CD4-positive, alpha-beta T cell treated with Interferon alpha-2 for 1 hour (primary cell): ENCODE data around the gene KCNN1.
A peak's percentile ranks its signal among the peaks of the same experiment; 100 is the strongest.
"Not testable (repeated sequence)": the region's sequence is repeated elsewhere in the genome, so short reads cannot be mapped to it uniquely, and the experiment has no call there.

Experiments used
- DNase-seq, 2 donors: peaks; one replicate each; pipeline ENCODE4 v3.0.0-alpha.2; 2020 to 2022

The KCNN1 gene

DNA sequence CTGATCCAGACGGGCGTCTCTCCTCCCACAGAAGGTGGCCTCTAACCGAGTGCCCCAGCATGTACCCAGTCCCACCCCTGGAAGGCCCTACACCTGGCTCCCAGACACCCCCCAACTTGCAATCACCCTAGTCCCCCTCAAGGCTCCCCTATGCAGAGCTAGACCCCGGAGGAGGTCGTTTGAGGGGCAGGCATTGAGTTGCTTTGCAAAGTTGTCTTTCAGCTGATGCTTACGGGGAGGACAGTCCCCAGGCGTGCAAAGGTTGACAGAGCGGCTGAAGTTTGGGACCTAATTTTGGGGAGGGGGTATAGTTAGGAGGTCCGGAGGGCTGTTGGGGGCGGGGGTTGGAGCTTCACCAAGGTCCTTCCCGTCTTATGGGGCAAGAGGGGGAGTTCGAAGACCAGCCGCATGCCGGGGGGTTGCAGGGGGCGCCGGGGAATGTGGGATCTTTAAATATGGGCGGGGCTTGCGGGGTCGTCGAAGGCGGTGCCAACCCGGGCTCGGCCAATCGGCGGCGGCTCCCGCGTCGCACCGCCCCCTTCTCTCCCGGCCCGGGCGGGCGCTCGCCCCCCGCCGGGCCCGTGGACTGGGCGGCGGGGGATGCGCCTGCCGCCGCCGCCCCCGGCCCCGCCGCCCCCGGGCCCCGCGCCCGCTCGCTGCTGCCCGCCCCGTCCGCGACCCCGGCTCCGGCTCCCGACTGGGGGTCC lies at the start of gene KCNN1:
Gene KCNN1 (plus strand): TSS at position 558 of the 707 bp plus-strand sequence. CDS start 6,782 bp downstream, outside the sequence.
- no peak for DNase-seq

DNA sequence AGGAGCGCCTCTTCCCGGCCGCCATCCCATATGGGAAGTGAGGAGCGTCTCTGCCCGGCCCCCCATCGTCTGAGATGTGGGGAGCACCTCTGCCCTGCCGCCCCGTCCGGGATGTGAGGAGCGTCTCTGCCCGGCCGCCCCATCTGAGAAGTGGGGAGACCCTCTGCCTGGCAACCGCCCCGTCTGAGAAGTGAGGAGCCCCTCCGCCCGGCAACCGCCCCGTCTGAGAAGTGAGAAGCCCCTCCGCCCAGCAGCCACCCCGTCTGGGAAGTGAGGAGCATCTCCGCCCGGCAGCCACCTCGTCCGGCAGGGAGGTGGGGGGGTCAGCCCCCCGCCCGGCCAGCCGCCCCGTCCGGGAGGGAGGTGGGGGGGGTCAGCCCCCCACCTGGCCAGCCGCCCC lies 48.8 kb upstream of the KCNN1 start:
- not testable (repeated sequence) for DNase-seq

DNA sequence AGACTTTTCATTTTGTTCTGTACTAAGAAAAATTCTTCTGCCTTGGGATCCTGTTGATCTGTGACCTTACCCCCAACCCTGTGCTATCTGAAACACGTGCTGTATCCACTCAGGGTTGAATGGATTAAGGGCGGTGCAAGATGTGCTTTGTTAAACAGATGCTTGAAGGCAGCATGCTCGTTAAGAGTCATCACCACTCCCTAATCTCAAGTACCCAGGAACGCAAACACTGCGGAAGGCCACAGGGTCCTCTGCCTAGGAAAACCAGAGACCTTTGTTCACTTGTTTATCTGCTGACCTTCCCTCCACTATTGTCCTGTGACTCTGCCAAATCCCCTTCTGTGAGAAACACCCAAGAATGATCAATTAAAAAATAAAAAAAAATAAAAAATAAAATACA lies 47.8 kb upstream of the KCNN1 start:
- DNase-seq: not testable (repeated sequence)

DNA sequence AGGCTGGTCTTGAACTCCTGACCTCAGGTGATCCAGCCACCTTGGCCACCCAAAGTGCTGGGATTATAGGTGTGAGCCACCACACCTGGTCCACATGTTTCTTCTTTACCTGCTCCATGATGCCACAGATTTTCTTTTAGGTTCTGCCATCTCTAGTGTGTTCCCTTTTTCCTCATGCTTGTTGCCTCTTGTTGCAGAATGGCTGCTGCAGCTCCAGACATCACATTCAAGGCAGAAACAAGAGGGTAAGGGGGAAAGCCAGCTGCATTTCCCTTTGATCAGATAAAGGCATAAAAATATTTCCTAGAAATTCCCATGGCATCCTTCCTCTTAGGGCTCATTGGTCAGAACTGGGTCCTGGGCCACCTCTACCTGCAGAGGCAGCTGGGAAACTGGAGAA lies 46.4 kb upstream of the KCNN1 start:
- DNase-seq: no peak

GRCh38 chr19:17922138-17922537 lies 44.8 kb upstream of the KCNN1 start:
- no peak for DNase-seq

DNA sequence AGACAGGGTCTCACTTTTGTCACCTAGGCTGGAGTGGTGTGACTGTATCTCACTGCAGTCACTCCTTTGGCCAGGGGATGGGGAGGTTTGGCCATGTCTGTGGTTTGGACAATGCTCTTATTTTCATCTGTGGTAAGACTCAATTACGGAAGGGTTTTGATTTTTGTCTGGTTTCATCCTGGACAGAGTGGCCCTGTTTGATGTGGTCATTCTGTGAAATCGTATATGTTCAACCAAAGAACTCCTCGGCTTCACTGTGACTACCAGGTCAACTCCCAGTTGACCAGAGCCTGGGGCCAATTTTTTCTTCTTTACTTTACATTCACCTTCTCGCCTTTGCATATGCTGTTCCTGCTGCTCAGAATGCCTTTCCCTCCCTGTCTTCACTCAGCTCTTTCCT lies 40.9 kb upstream of the KCNN1 start:
- no peak for DNase-seq

DNA sequence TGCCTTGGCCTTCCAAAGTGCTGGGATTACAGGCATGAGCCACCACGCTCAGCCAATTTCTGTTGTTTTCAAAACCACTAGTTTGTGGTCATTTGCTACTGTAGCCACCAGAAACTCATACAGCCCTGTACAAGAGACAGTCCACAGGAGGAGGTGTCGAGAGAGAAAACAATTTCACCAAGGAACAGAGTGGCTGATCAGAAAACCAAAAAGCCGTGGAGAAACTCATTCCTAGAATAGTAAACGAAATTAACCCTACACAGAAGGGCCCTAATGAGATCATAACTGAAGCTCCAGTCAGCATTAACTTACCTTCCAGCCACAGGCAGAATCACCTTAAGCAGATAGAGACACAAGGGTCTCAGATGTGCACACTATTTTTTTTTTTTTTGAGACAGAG lies 37.9 kb upstream of the KCNN1 start:
- no peak for DNase-seq

GRCh38 chr19:17931532-17932191 lies 35.2 kb upstream of the KCNN1 start:
- DNase-seq: no peak

DNA sequence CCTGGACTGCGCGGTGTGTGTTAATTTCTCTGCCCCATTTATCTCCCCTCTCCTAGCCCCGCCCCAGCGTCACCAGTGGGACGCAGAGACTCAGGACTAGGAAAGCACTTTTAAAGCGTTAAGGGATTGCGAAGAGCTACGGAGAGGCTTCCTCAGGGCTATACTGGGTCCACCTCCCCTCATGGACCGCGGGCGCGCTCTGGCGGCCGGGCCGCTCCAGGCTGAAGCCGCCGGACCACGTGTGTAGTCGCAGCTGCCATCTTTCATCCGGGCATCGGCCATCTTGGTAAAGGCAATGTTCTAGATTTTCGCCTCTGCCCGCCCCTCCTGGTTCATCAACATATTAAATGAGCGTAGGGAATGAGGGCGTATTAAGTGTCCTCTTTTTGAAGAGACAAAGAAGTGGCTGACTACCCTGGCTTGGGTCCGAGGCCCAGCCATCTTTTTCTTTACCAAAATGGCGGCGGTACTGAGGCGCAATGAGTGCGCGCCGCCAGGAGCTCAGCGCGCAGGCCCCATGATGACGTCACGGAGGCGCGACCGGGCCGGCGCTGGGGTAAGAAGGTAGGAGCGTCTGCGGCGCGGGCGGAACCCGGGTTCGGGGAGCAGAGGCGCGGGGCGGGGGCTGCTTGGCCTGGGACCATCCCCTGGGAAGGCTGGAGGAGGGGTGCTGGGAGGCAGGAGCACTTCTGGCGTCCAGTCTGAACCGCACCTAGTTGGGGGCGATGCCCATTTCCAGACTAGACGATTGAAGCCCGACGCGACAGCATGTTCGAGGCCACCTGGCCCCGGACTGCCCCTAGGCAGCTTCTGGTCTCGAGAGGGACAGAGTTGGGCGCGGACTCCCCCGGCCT lies 34.2 kb upstream of the KCNN1 start, which contains the start of gene CCDC124:
Gene CCDC124 (plus strand): TSS at position 531 of the 854 bp plus-strand sequence. CDS start 3,406 bp downstream, outside the sequence.
- peak; percentile 94 for DNase-seq

- DNase-seq: no peak
These were observed 33.3 kb upstream of the KCNN1 start for GRCh38 chr19:17933414-17934129.

DNA sequence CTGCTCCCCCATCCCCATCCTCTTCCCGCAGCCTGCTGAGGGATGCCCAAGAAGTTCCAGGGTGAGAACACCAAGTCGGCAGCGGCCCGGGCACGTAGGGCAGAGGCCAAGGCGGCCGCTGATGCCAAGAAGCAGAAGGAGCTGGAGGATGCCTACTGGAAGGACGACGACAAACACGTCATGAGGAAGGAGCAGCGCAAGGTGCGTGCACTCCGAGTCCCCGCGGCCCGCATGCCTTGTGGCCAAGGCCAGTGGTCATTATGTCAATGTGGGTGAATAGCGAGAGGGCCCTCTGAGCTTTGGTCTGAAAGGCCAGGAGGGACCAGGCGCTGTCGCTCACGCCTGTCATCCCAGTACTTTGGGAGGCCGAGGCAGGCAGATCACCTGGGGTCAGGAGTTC lies 30.5 kb upstream of the KCNN1 start:
- DNase-seq: no peak

DNA sequence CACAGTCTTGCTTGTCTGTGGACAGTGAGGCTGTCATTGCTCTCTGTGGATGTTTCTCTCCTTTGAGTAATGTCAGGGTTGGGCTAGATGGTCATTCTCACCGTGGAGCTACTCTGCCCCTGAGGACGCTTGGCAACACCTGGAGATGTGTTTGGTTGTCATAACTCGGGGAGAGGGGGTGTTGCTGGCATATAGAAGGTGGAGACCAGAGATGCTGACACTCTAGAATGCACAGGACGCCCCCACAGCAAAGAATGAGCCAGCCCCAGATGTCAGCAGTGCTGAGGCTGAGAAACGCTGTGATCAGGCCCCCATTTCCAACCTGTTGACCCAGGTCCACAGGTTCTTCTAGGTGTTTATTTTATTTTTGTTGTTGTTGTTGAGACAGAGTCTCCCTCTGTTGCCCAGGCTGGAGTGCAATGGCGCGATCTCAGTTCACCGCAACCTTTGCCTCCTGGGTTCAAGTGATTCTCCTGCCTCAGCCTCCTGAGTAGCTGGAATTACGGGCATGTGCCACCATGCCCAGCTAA lies 29.5 kb upstream of the KCNN1 start:
- DNase-seq: no peak

GRCh38 chr19:17938092-17938845 lies 28.6 kb upstream of the KCNN1 start:
- peak; percentile 81 to 86 for DNase-seq

DNA sequence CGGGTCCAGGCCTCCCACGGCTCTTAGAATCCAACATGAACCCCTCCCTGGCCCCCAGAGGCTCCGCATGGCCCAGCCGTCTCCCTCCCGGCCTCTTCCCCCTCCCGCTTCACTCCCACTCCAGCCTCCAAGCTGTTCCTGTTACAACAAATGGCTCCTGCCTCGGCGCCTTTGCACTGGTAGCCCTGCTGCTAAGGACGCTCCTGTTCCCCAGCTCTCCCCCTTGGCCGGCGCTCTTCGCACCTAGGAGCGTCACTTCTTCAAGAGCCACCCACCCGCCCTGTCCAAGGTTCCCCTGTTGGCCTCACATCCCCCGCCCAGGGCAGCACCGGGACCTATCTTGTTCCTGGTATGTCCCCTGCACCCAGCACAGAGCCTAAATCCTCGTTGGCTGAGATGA lies 24.7 kb upstream of the KCNN1 start:
- no peak for DNase-seq

GRCh38 chr19:17942582-17943273 lies 24.2 kb upstream of the KCNN1 start:
- DNase-seq: no peak

GRCh38 chr19:17943274-17944221 lies 23.4 kb upstream of the KCNN1 start:
- DNase-seq: no peak

GRCh38 chr19:17944301-17944700 lies 22.6 kb upstream of the KCNN1 start:
- DNase-seq: no peak

DNA sequence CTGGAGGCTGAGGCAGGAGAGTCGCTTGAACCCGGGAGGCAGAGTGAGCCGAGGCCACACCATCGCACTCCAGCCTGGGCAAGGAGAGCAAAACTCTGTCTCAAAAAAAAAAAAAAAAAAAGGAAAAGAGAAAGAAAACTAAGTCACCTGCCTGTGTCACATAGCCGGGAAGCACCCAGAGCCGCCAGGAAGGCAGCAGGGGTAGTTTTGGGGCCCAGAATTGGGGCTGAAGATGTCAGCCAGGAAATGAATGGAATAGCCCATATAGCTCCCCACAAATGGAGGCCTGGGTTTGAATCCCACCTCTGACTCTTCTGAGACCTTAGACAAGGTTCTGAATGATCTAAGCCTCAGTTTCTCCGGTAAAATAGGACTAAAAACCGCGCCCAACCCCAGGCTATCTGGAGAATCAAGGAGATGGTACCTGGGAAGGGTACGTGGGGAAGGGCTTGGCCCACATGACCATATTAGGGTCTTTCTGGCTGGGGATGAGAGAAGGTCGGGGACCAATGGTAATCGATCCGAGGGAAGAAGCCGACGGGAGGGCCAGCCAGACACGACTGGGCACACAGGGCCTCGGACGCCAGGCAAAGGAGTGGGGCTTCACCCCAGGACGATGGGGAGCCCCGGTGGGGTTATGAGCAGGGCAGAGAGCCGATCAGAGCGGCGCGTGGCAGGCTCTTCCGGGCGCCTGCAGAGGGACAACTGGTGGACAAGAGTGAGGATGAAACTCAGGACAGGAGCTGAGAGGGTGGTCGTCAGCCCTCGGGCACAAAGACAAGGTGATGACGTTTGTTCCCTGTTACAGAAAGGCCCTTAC lies 19.7 kb upstream of the KCNN1 start:
- peak in 1 of 2 donors; percentile 50 for DNase-seq
